PC-3 (cell line): ENCODE data around the gene GALNT18.

Experiments used
- CTCF ChIP-seq: fragments of 300-600 bp; sonication (generic); conservative IDR thresholded peaks from 2 replicates; pipeline ENCODE4 v1.5.1; 2017; ENCODE audit warnings: antibody characterized with exemption, low read depth, mild to moderate bottlenecking, low read length
- EZH2 ChIP-seq: fragments of 300-600 bp; sonication (generic); IDR thresholded peaks from one replicate; pipeline ENCODE4 v1.6.1; 2017; ENCODE audit warnings: antibody characterized with exemption, mild to moderate bottlenecking, low read length; ENCODE audit not compliant: unreplicated experiment

- TF ChIP-seq CTCF (no peak), EZH2 (no peak)
These were observed 215.2 kb downstream of the GALNT18 start for GRCh38 chr11:11406652-11407051.
